ENCODE measurements around the gene PRAME. TPM values are rescaled to one million over a fixed set of nuclear protein-coding genes. Genes with fewer than 3 reads are reported as not detected.

Gene PRAME
- total RNA-seq, 1 donor from 2014 or later, result not detected

- H3K9ac ChIP-seq (ENCODE audit: low read depth in 1 of 3, low read length in 3 of 3), result no peak overlapping the region
- H3K27me3 ChIP-seq (ENCODE audit: control insufficient read depth in 3 of 3, insufficient read depth in 3 of 3, low read length in 3 of 3), result peaks cover 0 to 14% (median 13%) of the 10 kb centered on the region in 3 donors
- H3K27ac ChIP-seq (ENCODE audit: low read depth, low read length), result no peak overlapping the region
- H3K4me1 ChIP-seq (ENCODE audit: control insufficient read depth in 3 of 3, insufficient read depth in 3 of 3, low read length in 3 of 3), result no peaks in the 10 kb centered on the region
- H3K4me3 ChIP-seq (ENCODE audit: low read length in 3 of 3), result no peak overlapping the region
- no peaks in the 10 kb centered on the region for H3K9me3 ChIP-seq (ENCODE audit: control insufficient read depth in 3 of 3, low read length in 3 of 3)
- no peaks in the 10 kb centered on the region for H3K36me3 ChIP-seq (ENCODE audit: control insufficient read depth in 3 of 3, insufficient read depth in 3 of 3, low read length in 3 of 3)
Measured at GRCh38 chr22:22565981-22566380, 6.9 kb upstream of the PRAME start.

- Histone ChIP-seq H3K4me3 (ENCODE audit: low read length in 3 of 3) (no peak overlapping the region), H3K36me3 (ENCODE audit: control insufficient read depth in 3 of 3, insufficient read depth in 3 of 3, low read length in 3 of 3) (no peaks in the 10 kb centered on the region), H3K27me3 (ENCODE audit: control insufficient read depth in 3 of 3, insufficient read depth in 3 of 3, low read length in 3 of 3) (peaks cover 0 to 3% (median 0%) of the 10 kb centered on the region in 3 donors), H3K9me3 (ENCODE audit: control insufficient read depth in 3 of 3, low read length in 3 of 3) (no peaks in the 10 kb centered on the region), H3K27ac (ENCODE audit: low read depth, low read length) (no peak overlapping the region), H3K4me1 (ENCODE audit: control insufficient read depth in 3 of 3, insufficient read depth in 3 of 3, low read length in 3 of 3) (no peaks in the 10 kb centered on the region), H3K9ac (ENCODE audit: low read depth in 1 of 3, low read length in 3 of 3) (no peak overlapping the region)
Measured at GRCh38 chr22:22558071-22558971, 744 bp downstream of the PRAME start.

GRCh38 chr22:22556995-22557925, 1.8 kb downstream of the PRAME start:
- Histone ChIP-seq H3K4me1 (ENCODE audit: control insufficient read depth in 3 of 3, insufficient read depth in 3 of 3, low read length in 3 of 3) (no peaks in the 10 kb centered on the region), H3K27me3 (ENCODE audit: control insufficient read depth in 3 of 3, insufficient read depth in 3 of 3, low read length in 3 of 3) (peaks cover 0 to 6% (median 0%) of the 10 kb centered on the region in 3 donors), H3K36me3 (ENCODE audit: control insufficient read depth in 3 of 3, insufficient read depth in 3 of 3, low read length in 3 of 3) (no peaks in the 10 kb centered on the region), H3K27ac (ENCODE audit: low read depth, low read length) (no peak overlapping the region), H3K9me3 (ENCODE audit: control insufficient read depth in 3 of 3, low read length in 3 of 3) (no peaks in the 10 kb centered on the region), H3K9ac (ENCODE audit: low read depth in 1 of 3, low read length in 3 of 3) (no peak overlapping the region), H3K4me3 (ENCODE audit: low read length in 3 of 3) (no peak overlapping the region)

- H3K4me1 ChIP-seq (ENCODE audit: control insufficient read depth in 3 of 3, insufficient read depth in 3 of 3, low read length in 3 of 3), result no peaks in the 10 kb centered on the region
- no peak overlapping the region for H3K4me3 ChIP-seq (ENCODE audit: low read length in 3 of 3)
- no peaks in the 10 kb centered on the region for H3K36me3 ChIP-seq (ENCODE audit: control insufficient read depth in 3 of 3, insufficient read depth in 3 of 3, low read length in 3 of 3)
- no peaks in the 10 kb centered on the region for H3K9me3 ChIP-seq (ENCODE audit: control insufficient read depth in 3 of 3, low read length in 3 of 3)
- H3K9ac ChIP-seq (ENCODE audit: low read depth in 1 of 3, low read length in 3 of 3), result no peak overlapping the region
- no peak overlapping the region for H3K27ac ChIP-seq (ENCODE audit: low read depth, low read length)
- peaks cover 0 to 6% (median 0%) of the 10 kb centered on the region in 3 donors for H3K27me3 ChIP-seq (ENCODE audit: control insufficient read depth in 3 of 3, insufficient read depth in 3 of 3, low read length in 3 of 3)
Measured at GRCh38 chr22:22556578-22556977, 2.5 kb downstream of the PRAME start.

- no peaks in the 10 kb centered on the region for H3K36me3 ChIP-seq (ENCODE audit: control insufficient read depth in 3 of 3, insufficient read depth in 3 of 3, low read length in 3 of 3)
- peaks cover 0 to 8% (median 0%) of the 10 kb centered on the region in 3 donors for H3K27me3 ChIP-seq (ENCODE audit: control insufficient read depth in 3 of 3, insufficient read depth in 3 of 3, low read length in 3 of 3)
- no peaks in the 10 kb centered on the region for H3K4me1 ChIP-seq (ENCODE audit: control insufficient read depth in 3 of 3, insufficient read depth in 3 of 3, low read length in 3 of 3)
- H3K9ac ChIP-seq (ENCODE audit: low read depth in 1 of 3, low read length in 3 of 3), result no peak overlapping the region
- H3K4me3 ChIP-seq (ENCODE audit: low read length in 3 of 3), result no peak overlapping the region
- H3K9me3 ChIP-seq (ENCODE audit: control insufficient read depth in 3 of 3, low read length in 3 of 3), result no peaks in the 10 kb centered on the region
- H3K27ac ChIP-seq (ENCODE audit: low read depth, low read length), result no peak overlapping the region
Measured at GRCh38 chr22:22555596-22555995, 3.5 kb downstream of the PRAME start.

GRCh38 chr22:22554587-22555284, 4.3 kb downstream of the PRAME start:
- Histone ChIP-seq H3K27ac (ENCODE audit: low read depth, low read length) (no peak overlapping the region), H3K4me3 (ENCODE audit: low read length in 3 of 3) (no peak overlapping the region)

GRCh38 chr22:22553735-22554586, 5.1 kb downstream of the PRAME start:
- Histone ChIP-seq H3K9me3 (ENCODE audit: control insufficient read depth in 3 of 3, low read length in 3 of 3) (no peaks in the 10 kb centered on the region), H3K36me3 (ENCODE audit: control insufficient read depth in 3 of 3, insufficient read depth in 3 of 3, low read length in 3 of 3) (no peaks in the 10 kb centered on the region), H3K9ac (ENCODE audit: low read depth in 1 of 3, low read length in 3 of 3) (no peak overlapping the region), H3K27ac (ENCODE audit: low read depth, low read length) (no peak overlapping the region), H3K4me3 (ENCODE audit: low read length in 3 of 3) (no peak overlapping the region), H3K27me3 (ENCODE audit: control insufficient read depth in 3 of 3, insufficient read depth in 3 of 3, low read length in 3 of 3) (peaks cover 0 to 9% (median 0%) of the 10 kb centered on the region in 3 donors), H3K4me1 (ENCODE audit: control insufficient read depth in 3 of 3, insufficient read depth in 3 of 3, low read length in 3 of 3) (no peaks in the 10 kb centered on the region)

More at GRCh38 chr22:22554587-22555284, 4.3 kb downstream of the PRAME start:
- Histone ChIP-seq H3K36me3 (ENCODE audit: control insufficient read depth in 3 of 3, insufficient read depth in 3 of 3, low read length in 3 of 3) (no peaks in the 10 kb centered on the region), H3K9ac (ENCODE audit: low read depth in 1 of 3, low read length in 3 of 3) (no peak overlapping the region), H3K9me3 (ENCODE audit: control insufficient read depth in 3 of 3, low read length in 3 of 3) (no peaks in the 10 kb centered on the region), H3K27me3 (ENCODE audit: control insufficient read depth in 3 of 3, insufficient read depth in 3 of 3, low read length in 3 of 3) (peaks cover 0 to 9% (median 0%) of the 10 kb centered on the region in 3 donors), H3K4me1 (ENCODE audit: control insufficient read depth in 3 of 3, insufficient read depth in 3 of 3, low read length in 3 of 3) (no peaks in the 10 kb centered on the region)

GRCh38 chr22:22553141-22553540, 5.9 kb downstream of the PRAME start:
- no peak overlapping the region for H3K4me3 ChIP-seq (ENCODE audit: low read length in 3 of 3)
- H3K4me1 ChIP-seq (ENCODE audit: control insufficient read depth in 3 of 3, insufficient read depth in 3 of 3, low read length in 3 of 3), result no peaks in the 10 kb centered on the region
- peaks cover 0 to 9% (median 2%) of the 10 kb centered on the region in 3 donors for H3K27me3 ChIP-seq (ENCODE audit: control insufficient read depth in 3 of 3, insufficient read depth in 3 of 3, low read length in 3 of 3)
- no peaks in the 10 kb centered on the region for H3K36me3 ChIP-seq (ENCODE audit: control insufficient read depth in 3 of 3, insufficient read depth in 3 of 3, low read length in 3 of 3)
- no peak overlapping the region for H3K9ac ChIP-seq (ENCODE audit: low read depth in 1 of 3, low read length in 3 of 3)
- no peaks in the 10 kb centered on the region for H3K9me3 ChIP-seq (ENCODE audit: control insufficient read depth in 3 of 3, low read length in 3 of 3)
- no peak overlapping the region for H3K27ac ChIP-seq (ENCODE audit: low read depth, low read length)

- H3K27me3 ChIP-seq (ENCODE audit: control insufficient read depth in 3 of 3, insufficient read depth in 3 of 3, low read length in 3 of 3), result peaks cover 0 to 13% (median 4%) of the 10 kb centered on the region in 3 donors
- H3K27ac ChIP-seq (ENCODE audit: low read depth, low read length), result no peak overlapping the region
- no peak overlapping the region for H3K4me3 ChIP-seq (ENCODE audit: low read length in 3 of 3)
Measured at GRCh38 chr22:22552630-22553029, 6.4 kb downstream of the PRAME start.

More at GRCh38 chr22:22552630-22553029, 6.4 kb downstream of the PRAME start:
- no peaks in the 10 kb centered on the region for H3K4me1 ChIP-seq (ENCODE audit: control insufficient read depth in 3 of 3, insufficient read depth in 3 of 3, low read length in 3 of 3)
- no peaks in the 10 kb centered on the region for H3K36me3 ChIP-seq (ENCODE audit: control insufficient read depth in 3 of 3, insufficient read depth in 3 of 3, low read length in 3 of 3)
- H3K9me3 ChIP-seq (ENCODE audit: control insufficient read depth in 3 of 3, low read length in 3 of 3), result no peaks in the 10 kb centered on the region
- H3K9ac ChIP-seq (ENCODE audit: low read depth in 1 of 3, low read length in 3 of 3), result no peak overlapping the region

All from skeletal muscle tissue (tissue), 4 donors.